Adrenal gland (tissue), 12 donors: Measurements from ENCODE around the gene PCLO. TPM values are rescaled to one million over a fixed set of nuclear protein-coding genes. Genes with fewer than 3 reads are reported as not detected.

Experiments
- DNase-seq, 7 donors: peaks; one replicate each; pipeline ENCODE4 v3.0.0-alpha.2; 2019 to 2020
- H3K27ac ChIP-seq, 5 donors: fragments of 200-600 bp; sonication (generic) in 4 of 5; 1 replicate in 3 of 5; 2 replicates in 2 of 5; pipeline versions ENCODE4 v1.5.1 to v1.8.0; 2016 to 2020; ENCODE audit warnings: mild to moderate bottlenecking in 1 of 5
- H3K27me3 ChIP-seq: fragments of 200-600 bp; 2 replicates; pipeline ENCODE4 v1.8.0; 2021
- H3K36me3 ChIP-seq, 2 donors: fragments of 200-600 bp; replicated peaks in 1 of 2; 1 replicate in 1 of 2; 2 replicates in 1 of 2; pipeline versions ENCODE4 v1.5.1 to v1.8.0; 2018 to 2022
- H3K4me1 ChIP-seq, 2 donors: fragments of 200-600 bp; replicated peaks in 1 of 2; 1 replicate in 1 of 2; 2 replicates in 1 of 2; pipeline versions ENCODE4 v1.5.1 to v1.8.0; 2018 to 2021
- H3K4me3 ChIP-seq, 4 donors: fragments of 200-600 bp; sonication (generic) in 3 of 4; one replicate each; pipeline ENCODE4 v1.5.1; 2016 to 2018
- H3K9me3 ChIP-seq, 3 donors: fragments of 200-600 bp; sonication (generic) in 1 of 3; replicated peaks in 1 of 3; 1 replicate in 2 of 3; 2 replicates in 1 of 3; pipeline versions ENCODE4 v1.5.1 to v1.8.0; 2016 to 2021
- POLR2A ChIP-seq, 2 donors: fragments of 450-650 bp; IDR thresholded peaks; one replicate each; pipeline ENCODE4 v1.6.1; 2017; ENCODE audit warnings: antibody characterized with exemption in 2 of 2, mild to moderate bottlenecking in 2 of 2, moderate library complexity in 1 of 2
- WGBS, 4 donors: extraction: QIAGEN DNeasy Blood & Tissue Kit in 2 of 4; methylation state at CpG; one replicate each; pipeline versions ENCODE4 v1.1.5 to v1.1.7; 2013 to 2017; 5-methylcytosine and 5-hydroxymethylcytosine counted together
- intact Hi-C, 2 donors: fragments of 100-400 bp; cut with DNase I; formaldehyde crosslinking; loops; one replicate each; pipeline versions ENCODE4 v1.14.1 to v1.15.0; 2022 to 2023
- polyA plus RNA-seq, 3 donors: library from polyadenylated mRNA; stranded (reverse); fragments of 200-250 nt in 2 of 3; fragments of 350-450 nt in 1 of 3; fragmentation: Illumina TruSeq in 1 of 3; extraction: RNeasy Lipid Tissue Mini Kit (QIAGEN cat#74804) in 1 of 3; gene quantifications; one replicate each; pipeline ENCODE4 v1.2.3, GENCODE V29; 2013 to 2014
- total RNA-seq, 9 donors: library from RNA; depleted of rRNA in 4 of 9; stranded (reverse); fragments of >200 nt in 4 of 9; fragments of 120-200 nt in 1 of 9; fragmentation: NEBNext Ultra II Directional in 1 of 9; extraction: Animal tissue kit (Norgen Biotek cat#: 25700) in 1 of 9; gene quantifications; one replicate each; pipeline versions ENCODE4 v1.1.0 to v1.2.4, GENCODE V29; 2013 to 2023
- TF ChIP-seq, protein P1 (sequence below), 6 experiments: fragments of 450-650 bp in 4 of 6; fragments of 200-600 bp in 2 of 6; sonication (generic) in 1 of 6; IDR thresholded peaks; 1 replicate in 5 of 6; 2 replicates in 1 of 6; pipeline versions ENCODE4 v1.5.1 to v1.8.0; 2016 to 2021; ENCODE audit warnings: antibody characterized with exemption in 6 of 6, mild to moderate bottlenecking in 2 of 6, moderate library complexity in 1 of 6
- donor health status: healthy with polysubstance abuse.
- donor health status: Bipolar disorder and iron deficiency.
- donor health status: DM: yes; HTN: yes; CAD: no.
- donor health status: DM: no; HTN: no; CAD: no.
- donor health status: DM: no; HTN: no; CAD: no.
- donor health status: DM: yes; HTN: yes; CAD: no.

The PCLO gene
- total and polyA plus RNA-seq, 12 donors, result 1.8 to 17.1 (median 9.6) TPM

GRCh38 chr7:83040484-83040883 is 122.2 kb downstream of the PCLO start:
- no peak for TF ChIP-seq POLR2A (IDR thresholded peaks at IDR 0.05)
- TF ChIP-seq, protein P1, sequence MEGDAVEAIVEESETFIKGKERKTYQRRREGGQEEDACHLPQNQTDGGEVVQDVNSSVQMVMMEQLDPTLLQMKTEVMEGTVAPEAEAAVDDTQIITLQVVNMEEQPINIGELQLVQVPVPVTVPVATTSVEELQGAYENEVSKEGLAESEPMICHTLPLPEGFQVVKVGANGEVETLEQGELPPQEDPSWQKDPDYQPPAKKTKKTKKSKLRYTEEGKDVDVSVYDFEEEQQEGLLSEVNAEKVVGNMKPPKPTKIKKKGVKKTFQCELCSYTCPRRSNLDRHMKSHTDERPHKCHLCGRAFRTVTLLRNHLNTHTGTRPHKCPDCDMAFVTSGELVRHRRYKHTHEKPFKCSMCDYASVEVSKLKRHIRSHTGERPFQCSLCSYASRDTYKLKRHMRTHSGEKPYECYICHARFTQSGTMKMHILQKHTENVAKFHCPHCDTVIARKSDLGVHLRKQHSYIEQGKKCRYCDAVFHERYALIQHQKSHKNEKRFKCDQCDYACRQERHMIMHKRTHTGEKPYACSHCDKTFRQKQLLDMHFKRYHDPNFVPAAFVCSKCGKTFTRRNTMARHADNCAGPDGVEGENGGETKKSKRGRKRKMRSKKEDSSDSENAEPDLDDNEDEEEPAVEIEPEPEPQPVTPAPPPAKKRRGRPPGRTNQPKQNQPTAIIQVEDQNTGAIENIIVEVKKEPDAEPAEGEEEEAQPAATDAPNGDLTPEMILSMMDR (IDR thresholded peaks at IDR 0.05), result no peak
- no peaks in the 10 kb centered on the region for H3K36me3 ChIP-seq
- peaks cover 0 to 4% of the 10 kb centered on the region in 2 donors for H3K4me1 ChIP-seq
- H3K9me3 ChIP-seq, result peaks cover 0 to 8% (median 0%) of the 10 kb centered on the region in 3 donors
- WGBS, 4 donors, result 74 to 76% (median 75%) methylated on average over 3 of the region's 3 CpGs
- no peak for DNase-seq
- no peak overlapping the region for H3K27ac ChIP-seq
- intact Hi-C loops, result no loop called here
- no peaks in the 10 kb centered on the region for H3K27me3 ChIP-seq
- H3K4me3 ChIP-seq, result no peak overlapping the region

DNA sequence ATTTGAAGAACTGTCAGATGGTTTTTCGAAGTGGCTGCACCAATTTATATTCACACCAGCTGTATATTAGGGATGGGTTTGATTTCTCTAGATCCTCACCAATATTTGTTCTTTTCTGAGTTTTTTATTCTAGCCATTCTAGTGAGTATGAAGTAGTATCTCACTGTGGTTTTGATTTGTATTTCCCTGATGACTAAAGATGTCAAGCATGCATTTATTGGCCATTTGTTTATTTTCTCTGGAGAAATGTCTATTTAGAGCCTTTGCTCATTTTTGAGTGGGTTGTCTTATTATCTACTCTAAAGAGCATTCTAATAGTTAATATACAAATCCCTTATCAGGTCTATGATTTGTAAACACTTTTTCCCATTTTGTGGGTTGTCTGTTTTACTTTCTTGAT is 123.9 kb downstream of the PCLO start:
- Histone ChIP-seq H3K4me3 (no peak overlapping the region), H3K27me3 (no peaks in the 10 kb centered on the region), H3K4me1 (peaks cover 0 to 4% of the 10 kb centered on the region in 2 donors), H3K27ac (no peak overlapping the region), H3K36me3 (no peaks in the 10 kb centered on the region), H3K9me3 (peaks cover 0 to 8% (median 0%) of the 10 kb centered on the region in 3 donors)
- intact Hi-C loops, result no loop called here
- TF ChIP-seq, protein P1 (IDR thresholded peaks at IDR 0.05), result no peak
- no peak for TF ChIP-seq POLR2A (IDR thresholded peaks at IDR 0.05)
- no peak for DNase-seq
- WGBS, 4 donors, result 85 to 97% (median 91%) methylated on average over 1 of the region's 1 CpG

DNA sequence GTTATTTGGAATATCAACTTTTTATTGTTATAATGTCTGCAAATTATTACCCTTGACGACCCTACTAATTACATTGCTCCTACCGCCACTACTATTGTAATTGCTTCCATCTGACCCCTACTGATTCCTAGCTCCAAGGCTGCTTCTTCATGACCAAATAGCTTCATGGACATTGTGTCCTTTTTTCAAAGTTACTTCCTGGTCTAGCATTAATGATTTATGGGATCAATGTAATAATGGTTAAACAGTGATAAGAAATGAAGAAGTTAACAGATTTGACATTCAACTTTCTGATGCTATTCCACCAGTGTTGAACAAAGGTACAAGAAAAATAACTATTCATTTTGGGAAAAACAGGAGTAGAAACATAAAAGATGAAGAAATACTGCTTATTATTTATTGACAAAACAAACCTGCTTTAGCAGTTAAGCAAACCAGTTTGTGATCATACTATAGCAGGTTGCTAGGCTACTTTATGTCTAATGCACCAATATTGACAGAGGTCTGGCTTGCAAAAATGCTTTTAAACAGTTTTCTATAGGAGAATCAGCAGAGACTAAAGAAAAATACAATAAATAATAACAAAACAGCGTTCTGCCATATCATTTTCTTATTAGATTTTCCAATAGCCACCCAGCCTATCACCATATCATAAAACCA is 125.8 kb downstream of the PCLO start:
- intact Hi-C loops, result no loop called here
- Histone ChIP-seq H3K4me3 (no peak overlapping the region), H3K9me3 (peaks cover 0 to 8% (median 0%) of the 10 kb centered on the region in 3 donors), H3K36me3 (no peaks in the 10 kb centered on the region), H3K4me1 (peaks cover 0 to 4% of the 10 kb centered on the region in 2 donors), H3K27ac (no peak overlapping the region), H3K27me3 (no peaks in the 10 kb centered on the region)
- TF ChIP-seq, protein P1 (IDR thresholded peaks at IDR 0.05), result no peak
- no peak for TF ChIP-seq POLR2A (IDR thresholded peaks at IDR 0.05)
- WGBS, 4 donors, result 82 to 88% (median 83%) methylated on average over 3 of the region's 3 CpGs
- no peak for DNase-seq

GRCh38 chr7:83036130-83036529 is 126.6 kb downstream of the PCLO start:
- no peaks in the 10 kb centered on the region for H3K27me3 ChIP-seq
- WGBS, 4 donors, result 37 to 51% (median 42%) methylated on average over 2 of the region's 2 CpGs
- intact Hi-C loops, result no loop called here
- H3K9me3 ChIP-seq, result peaks cover 0 to 2% (median 0%) of the 10 kb centered on the region in 3 donors
- peaks cover 0 to 4% of the 10 kb centered on the region in 2 donors for H3K4me1 ChIP-seq
- no peak overlapping the region for H3K27ac ChIP-seq
- no peaks in the 10 kb centered on the region for H3K36me3 ChIP-seq
- DNase-seq, result no peak
- H3K4me3 ChIP-seq, result no peak overlapping the region
- no peak for TF ChIP-seq POLR2A (IDR thresholded peaks at IDR 0.05)
- TF ChIP-seq, protein P1 (IDR thresholded peaks at IDR 0.05), result no peak
